ENCODE data around the gene SLCO1B3.

SLCO1B3 gene

GRCh38 chr12:20963762-20964161, 153.3 kb downstream of the SLCO1B3 start:
- TF ChIP-seq, protein P1, sequence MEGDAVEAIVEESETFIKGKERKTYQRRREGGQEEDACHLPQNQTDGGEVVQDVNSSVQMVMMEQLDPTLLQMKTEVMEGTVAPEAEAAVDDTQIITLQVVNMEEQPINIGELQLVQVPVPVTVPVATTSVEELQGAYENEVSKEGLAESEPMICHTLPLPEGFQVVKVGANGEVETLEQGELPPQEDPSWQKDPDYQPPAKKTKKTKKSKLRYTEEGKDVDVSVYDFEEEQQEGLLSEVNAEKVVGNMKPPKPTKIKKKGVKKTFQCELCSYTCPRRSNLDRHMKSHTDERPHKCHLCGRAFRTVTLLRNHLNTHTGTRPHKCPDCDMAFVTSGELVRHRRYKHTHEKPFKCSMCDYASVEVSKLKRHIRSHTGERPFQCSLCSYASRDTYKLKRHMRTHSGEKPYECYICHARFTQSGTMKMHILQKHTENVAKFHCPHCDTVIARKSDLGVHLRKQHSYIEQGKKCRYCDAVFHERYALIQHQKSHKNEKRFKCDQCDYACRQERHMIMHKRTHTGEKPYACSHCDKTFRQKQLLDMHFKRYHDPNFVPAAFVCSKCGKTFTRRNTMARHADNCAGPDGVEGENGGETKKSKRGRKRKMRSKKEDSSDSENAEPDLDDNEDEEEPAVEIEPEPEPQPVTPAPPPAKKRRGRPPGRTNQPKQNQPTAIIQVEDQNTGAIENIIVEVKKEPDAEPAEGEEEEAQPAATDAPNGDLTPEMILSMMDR (conservative IDR thresholded peaks at IDR 0.05) = no peak
- TF ChIP-seq ZFX (IDR thresholded peaks at IDR 0.05) = no peak

More at GRCh38 chr12:20963762-20964161, 153.3 kb downstream of the SLCO1B3 start:
- H3K27ac ChIP-seq = no peak overlapping the region
